Measurements from ENCODE around the gene MSX1. TPM values are rescaled to one million over a fixed set of nuclear protein-coding genes. Genes with fewer than 3 reads are reported as not detected.

Gene MSX1
- total RNA-seq, 1 experiment from 2014 or later: 59.9 TPM

DNA sequence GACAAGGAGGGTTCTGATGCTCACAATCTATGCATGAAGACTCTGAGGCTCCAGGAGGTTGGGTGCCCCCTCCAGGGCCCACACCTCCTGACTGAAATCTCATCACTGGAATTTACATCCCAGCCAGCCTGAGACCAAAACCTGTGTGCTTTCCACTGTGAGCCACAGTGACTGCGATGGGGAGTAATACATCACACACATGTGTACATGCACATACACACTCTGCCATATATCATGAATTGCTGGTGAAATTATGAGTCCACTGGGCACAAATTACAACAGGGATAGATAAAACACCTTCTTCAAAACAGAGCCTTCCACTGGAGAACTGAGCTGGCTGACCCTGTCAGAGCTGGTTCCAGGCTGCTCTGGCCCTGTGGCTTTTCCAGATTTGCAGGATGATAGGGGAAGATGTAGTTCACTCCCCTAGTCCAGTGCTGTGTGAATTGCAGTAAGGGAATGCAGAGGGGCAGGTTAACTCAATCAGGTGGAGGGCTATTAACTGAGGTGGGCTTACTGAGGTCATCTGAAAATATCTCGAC, 35.8 kb upstream of the MSX1 start:
- Histone ChIP-seq H3K79me2 (ENCODE audit: insufficient read depth, low read length) (no peaks in the 10 kb centered on the region), H3K4me2 (ENCODE audit: low read length) (no peak overlapping the region), H3K4me1 (ENCODE audit: control insufficient read depth in 1 of 2, insufficient read depth in 2 of 2, low read length in 2 of 2) (no peaks in the 10 kb centered on the region; a peak in 1 of 4 replicates), H3K36me3 (ENCODE audit: control insufficient read depth in 1 of 2, insufficient read depth in 2 of 2, low read length in 2 of 2) (no peaks in the 10 kb centered on the region), H3K9me3 (ENCODE audit: control insufficient read depth in 1 of 2, insufficient read depth in 1 of 2, low read depth in 1 of 2, low read length in 2 of 2) (no peaks in the 10 kb centered on the region; a peak in 1 of 4 replicates), H3K9me2 (ENCODE audit: insufficient read depth) (no peaks in the 10 kb centered on the region), H3K27me3 (ENCODE audit: insufficient read depth, low read length) (no peaks in the 10 kb centered on the region), H4K20me1 (ENCODE audit: insufficient read depth) (no peaks in the 10 kb centered on the region), H3K9ac (ENCODE audit: low read length) (no peak overlapping the region), H3K27ac (ENCODE audit: low read depth, low read length) (no peak overlapping the region), H2AFZ (ENCODE audit: low read depth, low read length, poor library complexity, severe bottlenecking) (no peak overlapping the region), H3K4me3 (replicated peaks in 1 of 2; ENCODE audit: low read depth in 1 of 2, low read length in 2 of 2) (no peak overlapping the region)
- RAD21 ChIA-PET (ENCODE audit: low non-redundant PET in 1 of 2, low total read pairs in 2 of 2, uncharacterized antibody in 2 of 2, unreplicated experiment in 2 of 2): no interaction called here
- ATAC-seq: no peak
- POLR2A ChIA-PET: no interaction called here
- intact Hi-C loops (cut with micrococcal nuclease): no loop called here
- no TSS peak for BruUV-seq (replicated peaks)
- CTCF ChIA-PET: no interaction called here
- DNase-seq (ENCODE audit: low read depth, low spot score): no peak
- TF ChIP-seq EZH2 (IDR thresholded peaks at IDR 0.05) (no peak), EGR1 (IDR thresholded peaks at IDR 0.05; ENCODE audit: low read depth) (no peak)
- TF ChIP-seq, protein P1, sequence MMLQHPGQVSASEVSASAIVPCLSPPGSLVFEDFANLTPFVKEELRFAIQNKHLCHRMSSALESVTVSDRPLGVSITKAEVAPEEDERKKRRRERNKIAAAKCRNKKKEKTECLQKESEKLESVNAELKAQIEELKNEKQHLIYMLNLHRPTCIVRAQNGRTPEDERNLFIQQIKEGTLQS (IDR thresholded peaks at IDR 0.05): no peak

DNA sequence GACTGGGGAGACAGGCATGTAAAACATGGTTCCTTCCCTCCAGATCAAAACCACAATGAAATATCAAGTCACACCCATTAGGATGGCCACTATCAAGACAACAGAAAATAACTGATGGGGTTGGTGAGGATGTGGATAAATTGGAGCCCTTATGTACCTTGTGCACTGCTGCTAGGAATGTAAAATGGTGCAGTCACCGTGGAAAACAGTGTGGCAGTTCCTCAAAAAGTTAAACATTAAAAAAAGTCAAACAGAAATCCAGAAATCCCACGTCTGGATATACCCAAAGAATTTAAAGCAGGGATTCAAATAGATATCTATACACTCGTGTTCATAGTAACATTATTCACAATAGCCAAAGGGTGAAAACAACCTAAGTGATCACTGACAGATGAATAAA, 35.2 kb upstream of the MSX1 start:
- BruUV-seq (replicated peaks): no TSS peak
- H3K4me1 ChIP-seq (ENCODE audit: control insufficient read depth in 1 of 2, insufficient read depth in 2 of 2, low read length in 2 of 2): no peaks in the 10 kb centered on the region; a peak in 1 of 4 replicates
- H3K4me3 ChIP-seq (replicated peaks in 1 of 2; ENCODE audit: low read depth in 1 of 2, low read length in 2 of 2): no peak overlapping the region
- RAD21 ChIA-PET (ENCODE audit: low non-redundant PET in 1 of 2, low total read pairs in 2 of 2, uncharacterized antibody in 2 of 2, unreplicated experiment in 2 of 2): no interaction called here
- CTCF ChIA-PET: no interaction called here
- H3K9ac ChIP-seq (ENCODE audit: low read length): no peak overlapping the region
- POLR2A ChIA-PET: no interaction called here
- no peak overlapping the region for H2AFZ ChIP-seq (ENCODE audit: low read depth, low read length, poor library complexity, severe bottlenecking)
- no peak overlapping the region for H3K27ac ChIP-seq (ENCODE audit: low read depth, low read length)
- intact Hi-C loops (cut with micrococcal nuclease): no loop called here
- H4K20me1 ChIP-seq (ENCODE audit: insufficient read depth): no peaks in the 10 kb centered on the region
- H3K4me2 ChIP-seq (ENCODE audit: low read length): no peak overlapping the region
- H3K9me2 ChIP-seq (ENCODE audit: insufficient read depth): no peaks in the 10 kb centered on the region
- no peaks in the 10 kb centered on the region for H3K79me2 ChIP-seq (ENCODE audit: insufficient read depth, low read length)
- H3K27me3 ChIP-seq (ENCODE audit: insufficient read depth, low read length): no peaks in the 10 kb centered on the region
- no peaks in the 10 kb centered on the region for H3K36me3 ChIP-seq (ENCODE audit: control insufficient read depth in 1 of 2, insufficient read depth in 2 of 2, low read length in 2 of 2)
- DNase-seq (ENCODE audit: low read depth, low spot score): no peak
- no peaks in the 10 kb centered on the region; a peak in 1 of 4 replicates for H3K9me3 ChIP-seq (ENCODE audit: control insufficient read depth in 1 of 2, insufficient read depth in 1 of 2, low read depth in 1 of 2, low read length in 2 of 2)
- no peak for ATAC-seq
- TF ChIP-seq ZFX (IDR thresholded peaks at IDR 0.05) (no peak), EGR1 (IDR thresholded peaks at IDR 0.05; ENCODE audit: low read depth) (no peak), SRF (IDR thresholded peaks at IDR 0.05; ENCODE audit: low read depth) (no peak), ELF1 (IDR thresholded peaks at IDR 0.05; ENCODE audit: borderline replicate concordance, low read depth) (no peak), YY1 (IDR thresholded peaks at IDR 0.05; ENCODE audit: extremely low read depth, insufficient replicate concordance, low read depth, low read length) (no peak), SIN3A (IDR thresholded peaks at IDR 0.05; ENCODE audit: low read depth) (no peak), JUND (IDR thresholded peaks at IDR 0.05) (no peak), EZH2phosphoT487 (IDR thresholded peaks at IDR 0.05; ENCODE audit: borderline replicate concordance) (no peak), ZBTB33 (IDR thresholded peaks at IDR 0.05; ENCODE audit: extremely low read depth, insufficient replicate concordance, low read length) (no peak), SP1 (IDR thresholded peaks at IDR 0.05; ENCODE audit: low read depth) (no peak), CEBPB (IDR thresholded peaks at IDR 0.05; ENCODE audit: low read depth) (no peak), RAD21 (IDR thresholded peaks at IDR 0.05; ENCODE audit: low read depth) (no peak)
- TF ChIP-seq, protein P2, sequence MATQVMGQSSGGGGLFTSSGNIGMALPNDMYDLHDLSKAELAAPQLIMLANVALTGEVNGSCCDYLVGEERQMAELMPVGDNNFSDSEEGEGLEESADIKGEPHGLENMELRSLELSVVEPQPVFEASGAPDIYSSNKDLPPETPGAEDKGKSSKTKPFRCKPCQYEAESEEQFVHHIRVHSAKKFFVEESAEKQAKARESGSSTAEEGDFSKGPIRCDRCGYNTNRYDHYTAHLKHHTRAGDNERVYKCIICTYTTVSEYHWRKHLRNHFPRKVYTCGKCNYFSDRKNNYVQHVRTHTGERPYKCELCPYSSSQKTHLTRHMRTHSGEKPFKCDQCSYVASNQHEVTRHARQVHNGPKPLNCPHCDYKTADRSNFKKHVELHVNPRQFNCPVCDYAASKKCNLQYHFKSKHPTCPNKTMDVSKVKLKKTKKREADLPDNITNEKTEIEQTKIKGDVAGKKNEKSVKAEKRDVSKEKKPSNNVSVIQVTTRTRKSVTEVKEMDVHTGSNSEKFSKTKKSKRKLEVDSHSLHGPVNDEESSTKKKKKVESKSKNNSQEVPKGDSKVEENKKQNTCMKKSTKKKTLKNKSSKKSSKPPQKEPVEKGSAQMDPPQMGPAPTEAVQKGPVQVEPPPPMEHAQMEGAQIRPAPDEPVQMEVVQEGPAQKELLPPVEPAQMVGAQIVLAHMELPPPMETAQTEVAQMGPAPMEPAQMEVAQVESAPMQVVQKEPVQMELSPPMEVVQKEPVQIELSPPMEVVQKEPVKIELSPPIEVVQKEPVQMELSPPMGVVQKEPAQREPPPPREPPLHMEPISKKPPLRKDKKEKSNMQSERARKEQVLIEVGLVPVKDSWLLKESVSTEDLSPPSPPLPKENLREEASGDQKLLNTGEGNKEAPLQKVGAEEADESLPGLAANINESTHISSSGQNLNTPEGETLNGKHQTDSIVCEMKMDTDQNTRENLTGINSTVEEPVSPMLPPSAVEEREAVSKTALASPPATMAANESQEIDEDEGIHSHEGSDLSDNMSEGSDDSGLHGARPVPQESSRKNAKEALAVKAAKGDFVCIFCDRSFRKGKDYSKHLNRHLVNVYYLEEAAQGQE (IDR thresholded peaks at IDR 0.05; ENCODE audit: low read depth): no peak
- TF ChIP-seq, protein P1 (IDR thresholded peaks at IDR 0.05): no peak
- TF ChIP-seq, protein P3, sequence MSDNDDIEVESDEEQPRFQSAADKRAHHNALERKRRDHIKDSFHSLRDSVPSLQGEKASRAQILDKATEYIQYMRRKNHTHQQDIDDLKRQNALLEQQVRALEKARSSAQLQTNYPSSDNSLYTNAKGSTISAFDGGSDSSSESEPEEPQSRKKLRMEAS (IDR thresholded peaks at IDR 0.05): no peak

All from HCT116 (cell line).